HepG2 (cell line): Measurements from ENCODE around the gene DRG1. TPM values are rescaled to one million over a fixed set of nuclear protein-coding genes. Genes with fewer than 3 reads are reported as not detected.

Experiments
- ARID3A ChIP-seq: IDR thresholded peaks from 2 replicates; pipeline ENCODE4 v1.6.1; 2012; ENCODE audit warnings: low read depth, low read length, improper control_type of control experiment
- ATF6 ChIP-seq: sonication (generic); formaldehyde crosslinking; conservative IDR thresholded peaks from 2 replicates; pipeline ENCODE4 v1.4.0; 2020; ENCODE audit warnings: missing genetic modification reagents
- CC2D1A ChIP-seq: sonication (generic); formaldehyde crosslinking; IDR thresholded peaks from 2 replicates; pipeline ENCODE4 v1.8.1; 2023; ENCODE audit warnings: mild to moderate bottlenecking, missing genetic modification reagents
- FOXC1 ChIP-seq: sonication (generic); formaldehyde crosslinking; IDR thresholded peaks from 2 replicates; pipeline ENCODE4 v1.8.0; 2022; ENCODE audit warnings: mild to moderate bottlenecking, missing genetic modification reagents, borderline replicate concordance
- GMEB1 ChIP-seq: sonication (generic); formaldehyde crosslinking; IDR thresholded peaks from 2 replicates; pipeline ENCODE4 v1.5.1; 2020; ENCODE audit warnings: missing genetic modification reagents, mild to moderate bottlenecking, borderline replicate concordance
- HNF4A ChIP-seq: sonication (generic); formaldehyde crosslinking; IDR thresholded peaks from 2 replicates; pipeline ENCODE4 v1.4.0; 2020; ENCODE audit warnings: missing genetic modification reagents
- ISL2 ChIP-seq: sonication (generic); formaldehyde crosslinking; IDR thresholded peaks from 2 replicates; pipeline ENCODE4 v1.5.0; 2020; ENCODE audit warnings: missing genetic modification reagents
- ISX ChIP-seq: sonication (generic); formaldehyde crosslinking; conservative IDR thresholded peaks from 2 replicates; pipeline ENCODE4 v1.5.0; 2020; ENCODE audit warnings: missing genetic modification reagents
- KDM1A ChIP-seq: IDR thresholded peaks from 2 replicates; pipeline ENCODE4 v1.6.1; 2016; ENCODE audit warnings: missing compliant biosample characterization
- KDM2A ChIP-seq: sonication (generic); formaldehyde crosslinking; IDR thresholded peaks from 2 replicates; pipeline ENCODE4 v1.4.0; 2020; ENCODE audit warnings: low read depth, missing genetic modification reagents, borderline replicate concordance
- MTF1 ChIP-seq: sonication (generic); formaldehyde crosslinking; IDR thresholded peaks from 2 replicates; pipeline ENCODE4 v1.5.0; 2020; ENCODE audit warnings: missing genetic modification reagents
- RARA ChIP-seq: IDR thresholded peaks from 2 replicates; pipeline ENCODE4 v1.6.1; 2016; ENCODE audit warnings: missing genetic modification reagents, missing compliant biosample characterization
- RFX1 ChIP-seq: fragments of 450-650 bp; IDR thresholded peaks from 2 replicates; pipeline ENCODE4 v1.6.1; 2017
- RFXAP ChIP-seq: sonication (generic); formaldehyde crosslinking; IDR thresholded peaks from 2 replicates; pipeline ENCODE4 v1.4.0; 2020; ENCODE audit warnings: missing genetic modification reagents, borderline replicate concordance
- SP2 ChIP-seq: sonication (generic); formaldehyde crosslinking; IDR thresholded peaks from 2 replicates; pipeline ENCODE4 v1.5.1; 2020; ENCODE audit warnings: mild to moderate bottlenecking, missing genetic modification reagents
- SUZ12 ChIP-seq: fragments of 150-350 bp; IDR thresholded peaks from 2 replicates; pipeline ENCODE4 v1.6.1; 2014; ENCODE audit warnings: low read depth, low read length
- TFDP1 ChIP-seq: IDR thresholded peaks from 2 replicates; pipeline ENCODE4 v1.6.1; 2016; ENCODE audit warnings: missing compliant biosample characterization, missing genetic modification reagents, borderline replicate concordance
- TIGD3 ChIP-seq: sonication (generic); formaldehyde crosslinking; IDR thresholded peaks from 2 replicates; pipeline ENCODE4 v1.5.1; 2020; ENCODE audit warnings: mild to moderate bottlenecking, missing genetic modification reagents, borderline replicate concordance
- ZNF160 ChIP-seq: sonication (generic); formaldehyde crosslinking; IDR thresholded peaks from 2 replicates; pipeline ENCODE4 v1.8.0; 2022; ENCODE audit warnings: mild to moderate bottlenecking, inconsistent platforms, missing genetic modification reagents
- ZNF563 ChIP-seq: sonication (generic); formaldehyde crosslinking; IDR thresholded peaks from 2 replicates; pipeline ENCODE4 v1.8.0; 2022; ENCODE audit warnings: mild to moderate bottlenecking, moderate library complexity, missing genetic modification reagents
- ZNF749 ChIP-seq: sonication (generic); formaldehyde crosslinking; IDR thresholded peaks from 2 replicates; pipeline ENCODE4 v1.8.0; 2022; ENCODE audit warnings: mild to moderate bottlenecking, missing genetic modification reagents, moderate library complexity, borderline replicate concordance
- ZNF788 ChIP-seq: sonication (generic); formaldehyde crosslinking; IDR thresholded peaks from 2 replicates; pipeline ENCODE4 v1.5.0; 2020; ENCODE audit warnings: mild to moderate bottlenecking, missing genetic modification reagents, borderline replicate concordance
- polyA plus RNA-seq, 8 experiments: library from polyadenylated mRNA; depleted of rRNA in 3 of 8; stranded (reverse) in 7 of 8; unstranded in 1 of 8; fragments of >200 nt; fragmentation: Illumina TruSeq in 4 of 8; extraction: Trizol in 4 of 8; gene quantifications; 2 replicates each; pipeline versions ENCODE4 v1.2.1 to v1.2.3, GENCODE V29; 2011 to 2016; ENCODE audit warnings: low read depth in 4 of 8, missing spikeins in 1 of 8, mixed read lengths in 1 of 8; ENCODE audit not compliant: insufficient read depth in 1 of 8
- total RNA-seq, 5 experiments: library from RNA; depleted of rRNA; stranded (reverse); fragments of >200 nt; fragmentation: Illumina TruSeq; extraction: Trizol; gene quantifications; 2 replicates each; pipeline ENCODE4 v1.2.3, GENCODE V29; 2016; ENCODE audit warnings: low read depth in 1 of 5

Gene DRG1
- total and polyA plus RNA-seq, 2 of the 13 experiments (the other 11 are each of a cell fraction or from before 2014, with no cell fraction given): 59.0 to 94.8 TPM

GRCh38 chr22:31399211-31400022 lies at the start of gene DRG1 (continued):
- TF ChIP-seq GMEB1 (CRISPR knock-in tag) (peak; percentile 93), HNF4A (peak; percentile 44; the same call in 1 of the 2 replicates), KDM1A (CRISPR knock-in tag) (no peak), ZNF563 (peak; percentile 61; the same call in 1 of the 2 replicates), RFX1 (no peak), ISX (0 out of 2 replicates have a peak, but pooled peaks have one; percentile 43), SUZ12 (no peak), ISL2 (CRISPR knock-in tag) (peak; percentile 83), ZNF749 (CRISPR knock-in tag) (peak; percentile 18; the same call in 1 of the 2 replicates), ZNF788 (CRISPR knock-in tag) (peak; percentile 87; the same call in 1 of the 2 replicates), ZNF160 (CRISPR knock-in tag) (0 out of 2 replicates have a peak, but pooled peaks have one; percentile 63), TFDP1 (peak; percentile 69), KDM2A (peak; percentile 87), SP2 (CRISPR knock-in tag) (no peak), CC2D1A (CRISPR knock-in tag) (no peak), RARA (CRISPR knock-in tag) (peak; percentile 78), MTF1 (CRISPR knock-in tag) (0 out of 2 replicates have a peak, but pooled peaks have one; percentile 79), TIGD3 (CRISPR knock-in tag) (no peak), FOXC1 (CRISPR knock-in tag) (0 out of 2 replicates have a peak, but pooled peaks have one; percentile 79), RFXAP (peak; percentile 60), ATF6 (CRISPR knock-in tag) (no peak; the same call in 1 of the 2 replicates), ARID3A (no peak)
